HG02798 (cell line): ENCODE results near the gene CFAP157.

Experiments
- ATAC-seq: cut with Tn5 transposase; IDR thresholded peaks from one replicate; pipeline ENCODE4 v1.9.1; 2021; ENCODE audit warnings: mild to moderate bottlenecking; ENCODE audit not compliant: unreplicated experiment, poor library complexity

Gene CFAP157

DNA sequence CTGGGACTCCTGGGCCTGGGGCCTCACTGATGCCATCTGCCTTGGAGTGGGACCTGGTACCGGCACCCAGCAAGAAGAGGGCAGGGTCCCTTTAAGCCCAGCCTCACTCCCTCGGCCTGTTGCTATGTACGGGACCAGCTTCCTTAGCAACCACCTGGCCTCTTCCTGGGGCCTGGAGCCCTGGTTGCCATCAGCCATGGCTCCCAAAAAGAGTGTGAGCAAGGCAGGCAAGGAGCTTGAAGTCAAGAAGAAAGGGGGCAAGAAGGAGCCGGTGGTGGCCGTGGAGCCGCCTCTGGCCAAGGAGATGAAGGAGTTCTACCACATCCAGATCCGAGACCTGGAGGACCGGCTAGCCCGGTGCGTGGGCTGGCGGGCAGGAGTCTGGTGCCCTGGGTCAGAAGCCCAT is at the start of gene CFAP157:
Gene CFAP157 (plus strand): TSS at position 153 of the 406 bp plus-strand sequence. CDS start 44 bp downstream, at position 197.
- no peak for ATAC-seq

DNA sequence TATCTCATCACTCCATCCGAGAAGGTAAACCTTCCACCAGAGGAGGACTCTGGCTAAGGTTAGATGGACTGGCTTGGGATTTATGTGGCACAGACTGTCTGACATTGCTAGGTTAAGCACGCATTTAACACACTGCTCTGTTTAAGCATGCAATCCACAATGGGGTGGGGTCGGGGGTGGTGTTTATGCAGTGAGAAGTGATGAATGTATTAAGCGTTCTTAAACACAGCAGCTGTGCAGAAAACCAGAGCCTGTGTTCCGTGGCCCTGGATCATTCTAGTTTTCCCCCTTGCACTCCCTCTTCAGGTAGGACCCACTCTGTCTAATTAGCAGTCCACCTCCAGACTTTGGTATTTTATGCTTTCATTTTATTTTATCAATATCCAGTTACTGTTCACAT is 48.4 kb upstream of the CFAP157 start:
- ATAC-seq, result no peak

DNA sequence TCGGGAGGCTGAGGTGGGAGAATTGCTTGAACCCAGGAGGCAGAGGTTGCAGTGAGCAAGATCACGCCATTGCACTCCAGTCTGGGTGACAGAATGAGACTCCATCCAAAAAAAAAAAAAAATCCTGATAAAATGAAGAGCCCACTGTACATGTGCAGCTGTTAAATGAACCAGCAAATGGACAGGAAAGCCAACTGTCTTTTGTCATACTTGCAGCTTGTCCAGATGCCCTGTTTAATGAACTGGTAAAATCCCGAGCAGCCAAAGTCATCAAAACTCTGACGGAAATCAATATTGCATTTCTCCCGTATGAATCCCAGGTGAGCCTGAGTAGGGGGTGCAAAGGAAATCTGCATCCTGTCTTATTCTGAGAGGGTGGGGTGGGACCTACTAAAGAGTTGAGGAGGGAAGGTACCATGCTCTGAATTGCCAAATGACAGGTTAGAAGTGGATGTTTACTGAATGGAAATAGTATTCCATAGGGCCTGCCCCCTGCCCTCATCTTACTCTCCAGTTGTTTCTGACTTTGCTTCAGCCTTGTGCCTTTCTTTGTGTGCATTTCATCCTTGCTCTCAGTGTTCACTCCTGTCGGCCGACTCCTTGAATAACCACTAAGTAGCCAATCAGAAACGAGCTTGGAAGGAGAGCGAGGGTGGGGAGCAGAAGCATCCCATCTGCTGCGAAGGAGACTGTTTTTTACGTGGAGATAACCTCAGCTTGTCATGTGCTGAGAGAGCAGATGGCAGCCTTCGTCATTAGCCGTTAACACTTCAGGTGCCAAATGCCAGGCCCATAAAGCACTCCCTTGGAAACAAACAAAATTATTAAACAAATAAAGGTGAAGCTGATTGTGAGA is 45.7 kb upstream of the CFAP157 start:
- ATAC-seq, result no peak

DNA sequence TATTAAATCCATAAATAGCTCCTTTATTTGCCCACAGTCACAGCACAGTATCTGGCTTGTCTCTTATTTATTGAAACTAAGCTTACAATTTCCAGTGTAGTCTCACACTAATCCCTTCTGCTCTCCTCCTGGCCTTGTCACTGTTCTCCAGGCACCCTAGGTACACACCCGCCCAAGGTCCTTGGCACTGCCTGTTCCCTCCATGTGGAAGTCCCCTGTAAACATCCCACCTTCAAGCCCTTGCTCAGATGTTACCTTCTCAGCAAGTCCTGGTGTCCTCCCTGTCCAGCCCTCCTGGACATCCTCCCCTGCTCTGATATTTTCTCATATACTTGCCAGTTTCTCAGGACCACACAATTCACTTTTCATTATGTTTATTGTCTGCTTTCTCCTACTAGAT is 44.2 kb upstream of the CFAP157 start:
- ATAC-seq, result no peak

DNA sequence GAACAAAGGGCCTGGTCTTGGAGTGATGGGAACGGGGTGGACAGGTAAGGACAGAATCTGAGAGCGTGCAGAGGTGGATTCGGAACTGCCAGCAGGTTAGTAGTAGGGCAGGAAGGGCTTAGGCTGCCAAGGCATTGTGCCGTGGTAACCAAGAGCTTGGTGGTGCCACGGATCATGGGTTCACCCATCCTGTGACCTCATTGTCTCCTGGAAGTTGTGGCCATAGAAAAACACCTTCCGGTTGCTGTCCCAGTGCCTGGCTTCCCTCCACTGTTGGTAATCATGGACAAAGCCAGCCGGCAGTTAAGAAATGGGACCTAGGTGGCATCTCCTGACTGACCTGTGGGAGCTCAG is 42.5 kb upstream of the CFAP157 start:
- ATAC-seq, result no peak

DNA sequence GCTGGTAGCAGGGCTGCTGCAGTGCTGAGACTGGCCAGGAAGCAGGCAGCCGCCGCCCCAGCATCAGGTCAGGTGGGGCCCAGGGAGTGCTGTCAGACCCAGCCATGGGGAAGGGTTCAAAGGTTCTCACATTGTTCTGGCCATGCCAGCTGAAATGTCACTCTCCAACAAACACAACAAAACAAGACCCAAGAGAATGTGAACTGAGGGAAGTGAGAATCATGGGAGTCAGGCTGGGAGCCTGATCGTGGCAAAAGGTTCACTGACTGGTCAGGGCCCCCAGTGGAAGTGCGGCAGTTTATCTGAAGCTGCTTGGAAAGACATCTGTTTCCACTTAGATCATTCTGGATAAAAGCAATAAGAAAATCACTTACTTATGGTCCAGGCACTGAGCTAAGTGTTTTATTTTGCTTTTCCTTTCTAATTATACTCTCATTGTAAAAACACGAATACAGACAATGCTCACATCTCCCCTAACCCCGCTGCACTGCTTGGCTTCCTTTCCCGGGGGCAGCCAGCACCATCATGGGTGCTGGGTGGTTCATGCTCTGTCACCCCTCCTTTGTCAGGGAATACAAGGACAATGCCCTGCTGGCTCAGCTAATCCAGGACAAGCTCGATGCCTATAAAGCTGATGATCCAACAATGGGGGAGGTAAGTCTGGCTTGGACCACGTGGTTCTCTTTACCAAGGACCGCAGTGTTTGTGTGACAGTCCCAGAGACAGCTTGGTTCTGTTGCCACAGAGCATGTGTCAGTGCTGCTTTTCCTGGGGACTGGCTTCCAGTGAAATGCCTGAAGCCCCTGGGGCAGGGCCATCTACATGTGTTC is 41.9 kb upstream of the CFAP157 start:
- ATAC-seq, result no peak

DNA sequence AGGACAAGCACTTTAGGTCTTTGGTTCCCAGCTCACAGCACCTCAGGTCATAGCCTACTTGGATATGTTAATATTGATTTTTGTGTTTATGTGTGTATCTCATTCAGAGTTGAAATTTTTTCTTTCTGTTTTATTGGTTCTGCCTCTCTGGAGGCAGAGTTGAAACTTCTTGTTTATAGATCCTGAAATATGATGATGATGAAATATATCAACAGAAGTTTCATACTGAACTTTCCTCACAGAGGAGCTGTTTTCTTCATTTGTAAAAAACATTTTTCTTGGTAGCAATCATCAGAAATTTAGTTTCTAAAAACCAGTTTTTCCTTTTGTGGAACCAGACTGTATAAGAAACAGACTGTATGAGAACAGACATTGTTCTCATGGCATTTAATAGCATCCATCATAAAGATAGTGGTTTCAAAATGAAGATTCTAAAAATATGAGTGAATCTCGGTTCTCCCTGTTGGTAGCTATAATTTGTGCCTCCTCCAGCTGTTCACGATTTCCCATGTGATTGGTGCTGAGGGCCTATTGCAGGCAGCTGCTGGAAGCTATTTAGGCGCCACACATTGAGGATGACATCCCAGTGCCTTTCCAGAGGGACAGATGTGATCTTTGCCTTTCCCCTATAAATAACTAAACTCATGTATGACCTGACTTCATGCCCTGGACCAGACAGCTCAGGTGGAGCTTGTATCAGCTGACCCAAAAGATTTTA is 39.5 kb upstream of the CFAP157 start:
- no peak for ATAC-seq

DNA sequence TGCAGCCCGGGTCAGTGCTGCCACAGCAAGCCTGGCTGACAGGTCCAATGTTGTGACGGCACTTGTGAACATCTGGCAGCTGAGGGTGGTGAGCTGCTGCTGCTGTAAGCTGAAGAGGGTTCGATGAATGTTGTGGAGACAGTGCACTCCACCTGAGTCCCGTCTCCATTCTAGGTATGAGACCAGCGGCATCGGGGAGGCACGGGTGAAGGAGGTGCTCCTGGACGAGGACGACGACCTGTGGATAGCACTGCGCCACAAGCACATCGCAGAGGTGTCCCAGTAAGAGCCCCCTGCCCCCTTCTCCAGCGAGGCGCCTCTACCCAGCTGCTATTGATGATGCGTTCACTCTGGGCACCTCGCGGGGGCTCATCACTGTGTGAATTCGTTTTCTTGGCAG is 38.9 kb upstream of the CFAP157 start:
- ATAC-seq, result no peak

DNA sequence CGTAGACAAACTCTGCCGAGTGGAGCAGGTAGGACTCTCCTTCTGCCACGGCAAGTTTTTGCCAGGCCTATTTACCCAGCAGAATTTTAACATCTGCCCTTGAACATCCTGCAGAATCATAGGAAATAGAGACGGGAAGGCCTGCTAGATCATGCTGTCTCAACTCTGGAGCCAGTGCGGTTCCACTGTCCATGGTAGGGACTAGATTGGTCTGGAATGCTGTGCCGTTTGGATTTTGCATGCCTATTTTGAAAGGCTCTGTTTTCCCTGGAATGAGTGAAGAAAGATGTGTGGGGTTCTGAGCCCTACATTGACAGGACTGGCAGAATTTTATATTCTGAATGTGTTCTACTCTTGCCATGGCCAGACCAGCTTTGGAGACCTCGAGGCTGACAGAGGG is 33.6 kb upstream of the CFAP157 start:
- no peak for ATAC-seq

DNA sequence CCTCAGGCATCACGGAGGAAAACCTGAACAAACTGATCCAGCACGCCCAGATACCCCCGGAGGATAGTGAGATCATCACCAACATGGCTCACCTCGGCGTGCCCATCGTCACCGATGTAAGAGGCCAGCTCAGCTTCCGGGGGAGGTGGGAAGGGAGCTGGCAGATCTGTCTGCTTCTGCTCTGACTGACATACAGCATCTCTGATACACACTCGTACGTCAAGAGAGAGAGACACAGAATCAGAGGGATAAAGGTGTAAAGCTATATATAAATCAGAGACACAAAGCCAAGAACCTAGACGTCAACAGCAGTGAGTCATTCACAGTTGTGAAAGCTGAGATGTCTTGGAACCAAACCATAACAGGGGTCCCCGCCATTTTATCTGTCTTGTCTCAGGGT is 30.1 kb upstream of the CFAP157 start:
- no peak for ATAC-seq

DNA sequence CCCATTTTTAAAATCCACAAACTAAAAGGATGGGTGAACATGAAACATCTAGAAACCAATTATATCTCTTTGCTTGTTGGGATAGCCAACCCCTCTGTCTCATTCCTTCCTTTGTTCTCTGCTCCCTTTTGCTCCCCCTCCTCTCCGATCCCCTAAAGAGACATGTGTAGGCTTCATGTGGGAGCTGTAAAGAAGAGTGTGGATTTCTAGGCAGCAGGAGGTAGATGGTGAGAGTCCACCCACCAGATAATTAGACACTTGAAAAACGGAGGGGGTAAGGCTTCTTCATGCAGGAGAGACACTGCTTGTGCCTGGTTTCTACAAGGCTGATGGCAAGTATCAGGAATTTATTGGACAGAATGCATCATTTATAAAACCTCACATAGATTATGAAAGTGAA is 27.3 kb upstream of the CFAP157 start:
- ATAC-seq, result no peak

DNA sequence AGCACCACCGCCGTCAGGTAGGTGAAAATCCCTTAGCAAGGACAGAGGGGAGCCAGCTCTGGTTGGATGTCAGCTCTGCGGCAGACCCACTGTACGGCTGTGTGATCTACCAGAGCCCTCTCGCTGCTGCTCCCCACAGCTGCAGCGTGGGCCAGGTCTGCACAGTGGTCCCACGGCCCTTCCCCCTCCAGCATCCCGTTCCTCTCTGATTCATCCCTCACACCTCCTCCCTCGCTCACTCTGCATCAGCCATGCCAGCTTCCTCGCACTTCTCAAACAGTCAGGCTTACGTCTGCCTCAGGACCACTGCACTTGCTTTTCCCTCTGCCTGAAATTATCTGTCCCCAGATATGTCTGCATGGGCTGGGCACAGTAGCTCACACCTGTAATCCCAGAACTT is 26.6 kb upstream of the CFAP157 start:
- ATAC-seq, result no peak

DNA sequence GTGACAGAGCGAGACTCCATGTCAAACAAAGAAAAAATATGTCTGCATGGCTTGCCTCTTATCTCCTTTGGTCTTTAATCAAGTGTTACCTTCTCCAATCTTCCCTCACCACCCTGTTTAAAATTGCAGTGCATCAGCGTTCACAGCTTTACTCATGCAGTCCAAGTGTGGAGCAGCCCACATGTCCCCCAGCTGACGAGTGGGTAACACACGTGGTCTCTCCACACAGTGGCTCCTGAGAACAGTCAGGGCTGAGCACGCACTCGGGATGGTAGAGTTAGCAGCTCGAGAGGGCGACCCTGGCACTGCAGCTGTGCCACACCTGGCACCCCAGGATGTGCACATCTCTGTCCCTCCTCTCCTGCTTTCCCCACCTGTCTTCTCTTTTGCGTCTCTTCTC is 25.9 kb upstream of the CFAP157 start:
- no peak for ATAC-seq

DNA sequence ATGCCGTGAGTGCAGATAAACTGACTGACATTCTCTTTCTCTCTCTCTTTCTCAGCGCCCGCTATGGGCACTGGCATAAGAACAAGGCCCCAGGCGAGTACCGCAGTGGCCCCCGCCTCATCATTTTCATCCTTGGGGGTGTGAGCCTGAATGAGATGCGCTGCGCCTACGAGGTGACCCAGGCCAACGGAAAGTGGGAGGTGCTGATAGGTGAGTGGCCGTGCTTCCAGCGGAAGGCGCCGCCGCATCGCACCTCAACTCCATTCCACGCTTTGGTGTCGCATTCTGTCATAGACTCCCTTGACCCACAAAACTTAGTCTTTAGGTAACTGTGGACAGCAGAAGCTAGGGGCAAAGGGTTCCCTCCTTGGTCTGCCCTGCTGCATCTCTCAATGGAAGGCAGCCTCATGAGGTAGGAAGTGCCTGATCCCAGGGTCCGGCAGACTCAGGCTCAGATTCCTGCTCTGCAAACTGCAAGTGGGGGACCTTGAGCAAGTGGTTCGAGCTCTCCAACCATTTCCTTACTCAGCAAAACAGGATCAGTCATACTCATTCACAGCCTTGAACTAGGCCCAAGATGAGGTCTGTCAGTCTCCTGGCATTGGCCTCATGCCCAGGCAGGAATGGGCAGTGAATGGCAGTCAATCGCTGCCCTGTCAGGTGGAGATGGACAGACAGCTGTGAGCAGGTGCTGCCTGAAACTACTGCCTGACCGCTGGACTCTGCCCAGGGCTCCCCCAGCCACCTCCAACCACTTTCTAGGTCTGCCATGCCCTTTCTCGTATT is 24.2 kb upstream of the CFAP157 start:
- no peak for ATAC-seq

DNA sequence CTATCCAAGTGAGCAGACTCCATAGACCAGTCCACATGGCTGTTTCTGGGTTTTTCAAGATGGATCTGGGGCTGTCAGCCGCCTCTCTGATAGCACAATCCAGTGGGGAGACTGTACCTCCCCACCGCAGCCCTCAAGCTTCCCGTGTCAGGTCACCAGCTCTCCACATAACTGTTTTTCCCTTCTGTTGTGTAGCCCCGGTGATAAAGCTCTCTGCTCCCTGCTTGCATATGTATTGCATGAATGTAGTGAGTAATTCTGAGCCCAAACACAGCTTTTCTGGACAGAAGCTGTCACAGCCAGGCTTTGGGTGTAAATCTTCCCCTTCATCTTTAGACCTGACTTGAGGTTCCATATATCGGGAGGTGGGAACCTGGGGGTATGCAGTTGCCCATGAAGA is 23.1 kb upstream of the CFAP157 start:
- no peak for ATAC-seq

DNA sequence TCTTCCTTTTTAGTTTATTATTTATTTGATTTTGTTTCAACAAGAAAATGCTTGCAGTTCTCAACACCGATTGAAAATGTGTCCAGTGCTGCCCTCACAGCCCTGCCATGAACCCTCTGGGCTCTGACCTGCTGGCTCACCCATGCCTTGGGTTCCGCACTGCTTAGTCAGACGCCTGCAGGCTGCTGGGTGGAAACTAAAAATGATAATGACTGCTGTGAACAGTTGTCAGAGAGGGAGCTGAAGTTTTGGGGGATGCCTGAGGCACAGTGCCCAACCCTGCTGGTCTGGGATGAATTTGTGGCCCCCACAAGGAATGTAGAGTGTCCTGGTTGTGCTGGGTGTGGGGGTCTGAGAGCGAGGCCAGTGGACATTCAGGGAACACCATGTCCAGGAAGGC is 22.2 kb upstream of the CFAP157 start:
- ATAC-seq, result no peak

DNA sequence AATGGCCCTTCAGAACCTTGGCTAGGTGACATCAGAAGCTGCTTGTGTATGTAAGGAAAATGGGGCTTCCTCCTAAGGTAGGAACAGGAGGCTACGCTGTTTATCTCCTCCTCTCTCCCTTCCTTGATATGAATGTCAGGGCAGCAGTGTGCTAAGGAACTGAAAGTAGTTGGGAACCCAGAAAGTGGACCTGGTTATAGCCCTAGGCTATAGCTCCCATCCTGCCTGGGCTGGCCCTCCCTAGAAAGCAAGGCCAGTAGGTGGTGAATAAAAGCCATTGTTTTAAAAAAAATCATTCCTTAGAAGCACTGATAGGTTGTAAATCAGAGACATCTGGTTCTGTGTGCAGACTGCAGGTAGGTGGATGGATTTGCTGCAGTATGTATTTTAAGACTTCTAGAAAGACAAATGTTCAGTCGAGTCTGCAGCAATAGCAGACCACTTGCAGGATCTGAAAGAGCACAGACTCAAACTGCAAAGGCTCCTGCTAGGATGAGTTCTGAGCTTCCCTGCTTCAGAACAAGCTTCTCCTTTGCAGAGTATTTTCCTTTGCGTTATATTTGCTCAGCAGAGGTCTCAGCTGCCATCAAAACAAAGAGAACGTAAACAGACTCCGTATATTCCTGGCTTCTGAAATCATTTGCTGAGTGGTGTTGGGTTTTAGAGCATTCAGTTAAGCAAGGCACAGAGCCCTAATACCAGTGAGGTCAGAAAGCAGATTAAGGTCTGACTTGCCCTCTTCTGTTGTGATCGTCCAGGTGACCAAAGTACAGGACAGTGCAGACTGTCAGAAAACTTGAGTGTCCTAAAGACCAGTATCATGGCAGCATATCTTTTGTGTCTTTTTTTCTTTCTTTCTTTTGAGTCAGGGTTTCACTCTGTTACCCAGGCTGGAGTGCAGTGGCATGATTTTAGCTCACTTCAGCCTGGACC is 20.1 kb upstream of the CFAP157 start:
- no peak for ATAC-seq

DNA sequence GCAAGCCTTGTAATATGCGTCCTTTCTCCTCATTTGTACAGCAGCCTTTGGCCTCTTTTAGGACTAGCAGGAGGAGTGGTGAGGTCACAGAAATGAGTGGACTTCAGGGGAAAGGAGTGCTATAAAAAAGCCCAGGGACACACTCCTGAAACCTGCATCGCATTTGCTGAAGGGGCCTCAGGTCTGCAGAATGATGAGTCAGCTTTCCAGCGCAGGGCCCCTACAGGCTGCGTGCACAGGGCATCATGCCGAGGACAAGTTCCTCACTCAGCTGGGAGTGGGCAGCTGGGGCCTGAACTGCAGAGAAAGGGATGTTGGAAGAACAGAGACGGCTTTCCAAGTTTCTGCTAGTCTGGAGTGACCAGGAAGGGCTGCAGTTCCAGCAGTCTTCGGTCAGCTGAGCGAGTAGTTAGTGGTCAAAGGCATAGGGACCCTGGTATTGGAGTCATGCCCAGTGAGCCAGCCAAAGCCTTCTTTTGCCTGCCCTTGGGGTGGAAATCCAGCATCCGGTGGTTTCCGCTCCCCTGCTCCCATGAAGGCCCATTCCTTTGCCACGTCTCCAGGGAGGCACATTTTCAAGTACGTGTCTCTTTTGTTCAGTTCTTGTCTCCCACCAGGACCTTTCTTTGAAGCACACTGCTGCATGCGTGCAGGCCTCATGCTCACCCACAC is 17.3 kb upstream of the CFAP157 start:
- no peak for ATAC-seq

DNA sequence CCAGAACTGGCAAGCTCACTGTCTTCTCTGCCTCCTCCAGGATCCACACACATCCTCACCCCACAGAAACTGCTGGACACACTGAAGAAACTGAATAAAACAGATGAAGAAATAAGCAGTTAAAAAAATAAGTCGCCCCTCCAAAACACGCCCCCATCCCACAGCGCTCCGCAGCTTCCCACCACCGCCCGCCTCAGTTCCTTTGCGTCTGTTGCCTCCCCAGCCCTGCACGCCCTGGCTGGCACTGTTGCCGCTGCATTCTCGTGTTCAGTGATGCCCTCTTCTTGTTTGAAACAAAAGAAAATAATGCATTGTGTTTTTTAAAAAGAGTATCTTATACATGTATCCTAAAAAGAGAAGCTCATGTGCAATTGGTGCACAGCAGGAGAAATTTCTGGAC is 16.1 kb upstream of the CFAP157 start:
- no peak for ATAC-seq
